ENCODE results near the gene CRYM. TPM values are rescaled to one million over a fixed set of nuclear protein-coding genes. Genes with fewer than 3 reads are reported as not detected.
"Not testable (repeated sequence)": the region's sequence is repeated elsewhere in the genome, so short reads cannot be mapped to it uniquely, and the experiment has no call there.

Gene CRYM
- total RNA-seq, 1 donor from 2014 or later: 0.79 TPM

DNA sequence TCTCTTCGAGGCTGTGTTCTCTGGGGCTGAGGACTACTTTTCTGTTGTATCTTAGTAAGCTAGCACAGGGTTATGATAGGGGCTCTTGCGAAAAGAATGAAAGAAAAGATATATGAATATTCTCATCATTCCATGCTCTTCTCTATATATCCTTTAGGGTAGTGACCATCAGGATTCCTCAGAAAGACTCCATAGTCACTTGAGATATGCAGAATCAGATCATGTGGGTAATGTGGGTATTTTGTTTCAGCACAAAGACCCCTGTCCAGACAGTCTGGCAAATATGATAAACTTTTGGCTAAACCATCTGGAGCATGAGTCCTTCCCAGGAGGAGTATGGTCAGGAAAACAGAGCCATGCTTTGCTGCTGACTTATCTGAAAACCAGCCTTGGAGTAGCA lies 21.5 kb downstream of the CRYM start:
- no peak for FAIRE-seq
- H3K36me3 ChIP-seq (ENCODE audit: control insufficient read depth, insufficient read depth, low read length): no peaks in the 10 kb centered on the region

DNA sequence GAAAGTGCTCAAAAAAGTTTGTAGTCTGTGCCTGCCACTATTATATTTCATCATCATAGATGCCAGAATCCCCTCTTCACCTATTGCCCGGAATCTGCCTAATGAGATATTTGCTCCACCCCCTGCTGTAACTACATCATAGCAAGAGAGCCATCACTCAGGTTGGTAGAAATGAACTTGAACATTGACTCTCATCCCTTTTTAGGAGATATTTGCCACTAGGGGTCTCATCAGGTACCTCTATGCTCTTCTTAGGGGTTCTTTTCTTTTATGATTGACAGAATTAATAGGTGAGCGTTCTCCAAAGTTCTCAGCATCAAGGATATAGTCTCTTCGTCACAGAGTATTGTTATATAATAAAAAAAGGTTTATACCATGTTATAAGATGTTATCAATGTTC lies 24.6 kb downstream of the CRYM start:
- DNase-seq (ENCODE audit: low read depth) (no peak), FAIRE-seq (no peak)
- no peaks in the 10 kb centered on the region for H3K36me3 ChIP-seq (ENCODE audit: control insufficient read depth, insufficient read depth, low read length)
- TF ChIP-seq, protein P1, sequence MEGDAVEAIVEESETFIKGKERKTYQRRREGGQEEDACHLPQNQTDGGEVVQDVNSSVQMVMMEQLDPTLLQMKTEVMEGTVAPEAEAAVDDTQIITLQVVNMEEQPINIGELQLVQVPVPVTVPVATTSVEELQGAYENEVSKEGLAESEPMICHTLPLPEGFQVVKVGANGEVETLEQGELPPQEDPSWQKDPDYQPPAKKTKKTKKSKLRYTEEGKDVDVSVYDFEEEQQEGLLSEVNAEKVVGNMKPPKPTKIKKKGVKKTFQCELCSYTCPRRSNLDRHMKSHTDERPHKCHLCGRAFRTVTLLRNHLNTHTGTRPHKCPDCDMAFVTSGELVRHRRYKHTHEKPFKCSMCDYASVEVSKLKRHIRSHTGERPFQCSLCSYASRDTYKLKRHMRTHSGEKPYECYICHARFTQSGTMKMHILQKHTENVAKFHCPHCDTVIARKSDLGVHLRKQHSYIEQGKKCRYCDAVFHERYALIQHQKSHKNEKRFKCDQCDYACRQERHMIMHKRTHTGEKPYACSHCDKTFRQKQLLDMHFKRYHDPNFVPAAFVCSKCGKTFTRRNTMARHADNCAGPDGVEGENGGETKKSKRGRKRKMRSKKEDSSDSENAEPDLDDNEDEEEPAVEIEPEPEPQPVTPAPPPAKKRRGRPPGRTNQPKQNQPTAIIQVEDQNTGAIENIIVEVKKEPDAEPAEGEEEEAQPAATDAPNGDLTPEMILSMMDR (IDR thresholded peaks at IDR 0.05; ENCODE audit: insufficient read depth, low read length, severe bottlenecking): no peak
- H3K27me3 ChIP-seq (ENCODE audit: control insufficient read depth, insufficient read depth, low read length): peaks cover 2% of the 10 kb centered on the region
- H3K4me3 ChIP-seq (ENCODE audit: low read depth, low read length): no peak overlapping the region

More for the DNA sequence above, 21.5 kb downstream of the CRYM start:
- TF ChIP-seq, protein P1 (IDR thresholded peaks at IDR 0.05; ENCODE audit: insufficient read depth, low read length, severe bottlenecking): no peak
- no peak for DNase-seq (ENCODE audit: low read depth)
- no peak overlapping the region for H3K4me3 ChIP-seq (ENCODE audit: low read depth, low read length)
- peaks cover 2% of the 10 kb centered on the region for H3K27me3 ChIP-seq (ENCODE audit: control insufficient read depth, insufficient read depth, low read length)

DNA sequence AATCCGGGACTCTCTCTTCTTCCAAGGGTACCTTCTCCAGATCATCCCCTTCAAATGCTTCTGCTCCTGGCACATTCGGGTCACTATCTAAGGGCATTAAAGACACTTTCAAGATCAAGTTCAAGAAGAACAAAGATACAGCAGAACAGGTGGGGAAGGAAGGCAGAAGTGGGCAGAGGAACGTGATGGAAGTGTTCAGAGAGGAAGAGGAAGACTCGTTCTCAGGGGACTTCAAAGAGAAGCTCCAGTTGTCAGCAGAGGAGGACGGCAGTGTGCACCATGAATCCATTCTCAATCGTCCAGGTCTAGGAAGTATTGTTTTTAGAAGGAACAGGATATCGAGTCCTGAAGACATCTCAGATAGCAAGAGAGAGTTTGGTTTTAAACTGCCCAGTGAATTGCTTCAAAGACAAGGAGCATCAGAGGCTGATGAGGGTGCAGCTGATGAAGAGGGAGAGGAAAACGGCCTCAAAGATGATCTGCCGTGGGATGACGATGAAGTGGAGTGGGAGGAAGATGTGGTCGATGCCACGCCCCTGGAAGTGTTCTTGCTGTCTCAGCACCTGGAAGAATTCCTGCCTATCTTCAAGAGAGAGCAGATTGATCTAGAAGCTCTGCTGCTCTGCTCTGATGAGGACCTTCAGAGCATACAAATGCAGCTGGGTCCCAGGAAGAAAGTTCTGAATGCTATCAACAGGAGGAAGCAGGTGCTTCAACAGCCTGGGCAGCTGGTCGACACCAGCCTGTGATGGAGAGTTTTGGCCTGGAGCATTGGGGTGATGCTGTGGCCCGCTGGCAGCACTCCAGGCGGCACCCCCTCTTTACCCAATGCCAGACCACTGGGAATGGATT lies 27.8 kb downstream of the CRYM start:
- no peak for DNase-seq (ENCODE audit: low read depth)
- FAIRE-seq: peak; percentile 47
- Histone ChIP-seq H3K36me3 (ENCODE audit: control insufficient read depth, insufficient read depth, low read length) (no peaks in the 10 kb centered on the region), H3K27me3 (ENCODE audit: control insufficient read depth, insufficient read depth, low read length) (peaks cover 3% of the 10 kb centered on the region), H3K4me3 (ENCODE audit: low read depth, low read length) (no peak overlapping the region)
- TF ChIP-seq, protein P1 (IDR thresholded peaks at IDR 0.05; ENCODE audit: insufficient read depth, low read length, severe bottlenecking): no peak

DNA sequence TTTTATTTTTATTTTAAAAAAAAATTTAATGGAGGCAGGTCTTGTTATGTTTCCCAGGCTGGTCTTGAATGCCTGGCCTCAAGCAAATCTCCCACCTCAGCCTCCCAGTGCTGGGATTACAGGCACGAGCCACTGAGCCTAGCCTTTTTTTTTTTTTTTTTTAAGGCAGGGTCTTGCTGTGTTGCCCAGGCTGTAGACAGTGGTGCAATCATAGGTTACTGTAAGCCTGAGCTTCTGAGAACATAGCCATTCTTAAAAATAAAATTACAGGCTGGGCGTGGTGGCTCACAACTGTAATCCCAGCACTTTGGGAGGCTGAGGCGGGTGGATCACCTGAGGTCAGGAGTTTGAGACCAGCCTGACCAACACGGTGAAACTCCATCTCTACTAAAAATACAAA lies 29.9 kb downstream of the CRYM start:
- not testable (repeated sequence) for H3K4me3 ChIP-seq (ENCODE audit: low read depth, low read length); H3K27me3 ChIP-seq (ENCODE audit: control insufficient read depth, insufficient read depth, low read length); H3K36me3 ChIP-seq (ENCODE audit: control insufficient read depth, insufficient read depth, low read length); DNase-seq (ENCODE audit: low read depth); FAIRE-seq

GRCh38 chr16:21244518-21245215 lies 33.4 kb downstream of the CRYM start:
- DNase-seq (ENCODE audit: low read depth) (no peak), FAIRE-seq (no peak)
- TF ChIP-seq, protein P1 (IDR thresholded peaks at IDR 0.05; ENCODE audit: insufficient read depth, low read length, severe bottlenecking): no peak
- H3K36me3 ChIP-seq (ENCODE audit: control insufficient read depth, insufficient read depth, low read length): no peaks in the 10 kb centered on the region
- no peak overlapping the region for H3K4me3 ChIP-seq (ENCODE audit: low read depth, low read length)
- H3K27me3 ChIP-seq (ENCODE audit: control insufficient read depth, insufficient read depth, low read length): peaks cover 3% of the 10 kb centered on the region

DNA sequence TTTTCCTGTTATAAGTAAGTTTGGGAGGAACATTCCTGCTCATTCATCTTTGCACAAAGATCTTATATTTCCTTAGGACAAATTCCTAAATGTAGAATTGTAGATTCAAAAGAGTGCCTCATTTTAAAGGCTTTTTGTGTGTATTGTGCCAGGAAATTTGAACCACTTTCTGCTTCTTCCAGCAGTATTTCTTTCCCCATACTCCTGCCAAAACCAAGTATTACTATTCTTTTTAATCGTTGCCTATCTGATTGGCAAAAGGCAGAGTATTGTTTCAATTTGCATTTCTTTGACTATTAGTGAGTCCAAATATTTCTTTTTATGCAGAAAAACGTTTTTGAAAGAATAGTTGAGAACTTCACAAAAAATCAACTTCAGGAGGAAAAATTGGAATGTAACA lies 35.3 kb downstream of the CRYM start:
- Histone ChIP-seq H3K27me3 (ENCODE audit: control insufficient read depth, insufficient read depth, low read length) (peaks cover 3% of the 10 kb centered on the region), H3K36me3 (ENCODE audit: control insufficient read depth, insufficient read depth, low read length) (no peaks in the 10 kb centered on the region), H3K4me3 (ENCODE audit: low read depth, low read length) (no peak overlapping the region)
- TF ChIP-seq, protein P1 (IDR thresholded peaks at IDR 0.05; ENCODE audit: insufficient read depth, low read length, severe bottlenecking): no peak
- no peak for FAIRE-seq
- no peak for DNase-seq (ENCODE audit: low read depth)
